HG03095 (cell line): ENCODE data around the gene ZFP36L1.

Experiments
- ATAC-seq: cut with Tn5 transposase; IDR thresholded peaks from one replicate; pipeline ENCODE4 v1.9.1; 2021; ENCODE audit warnings: moderate library complexity; ENCODE audit not compliant: unreplicated experiment

ZFP36L1 gene

GRCh38 chr14:68741839-68742470, 50.9 kb downstream of the ZFP36L1 start:
- peak; percentile 64 for ATAC-seq

- no peak for ATAC-seq
Observed at GRCh38 chr14:68741477-68741791, 51.4 kb downstream of the ZFP36L1 start.

GRCh38 chr14:68740788-68741476, 51.9 kb downstream of the ZFP36L1 start:
- no peak for ATAC-seq

GRCh38 chr14:68739701-68740100, 53.2 kb downstream of the ZFP36L1 start:
- no peak for ATAC-seq

DNA sequence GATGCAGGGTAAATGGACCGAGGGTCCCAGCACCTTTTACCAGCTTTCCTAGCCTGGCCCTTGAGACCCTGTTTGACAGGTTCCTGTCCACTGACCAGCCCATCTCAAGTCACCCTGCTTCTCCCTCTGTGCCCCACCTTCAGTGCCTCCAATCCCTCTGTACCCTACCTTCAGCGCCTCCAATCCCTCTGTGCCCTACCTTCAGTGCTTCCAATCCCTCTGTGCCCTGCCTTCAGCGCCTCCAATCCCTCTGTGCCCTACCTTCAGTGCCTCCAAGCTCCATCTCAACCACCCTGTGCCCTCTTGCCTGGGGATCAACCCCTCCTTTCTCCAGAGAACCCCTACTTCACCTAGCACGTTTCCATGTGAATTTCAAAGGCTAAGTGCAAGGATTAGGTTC, 54.3 kb downstream of the ZFP36L1 start:
- no peak for ATAC-seq
